ENCODE measurements around the gene CEP128.

DNA sequence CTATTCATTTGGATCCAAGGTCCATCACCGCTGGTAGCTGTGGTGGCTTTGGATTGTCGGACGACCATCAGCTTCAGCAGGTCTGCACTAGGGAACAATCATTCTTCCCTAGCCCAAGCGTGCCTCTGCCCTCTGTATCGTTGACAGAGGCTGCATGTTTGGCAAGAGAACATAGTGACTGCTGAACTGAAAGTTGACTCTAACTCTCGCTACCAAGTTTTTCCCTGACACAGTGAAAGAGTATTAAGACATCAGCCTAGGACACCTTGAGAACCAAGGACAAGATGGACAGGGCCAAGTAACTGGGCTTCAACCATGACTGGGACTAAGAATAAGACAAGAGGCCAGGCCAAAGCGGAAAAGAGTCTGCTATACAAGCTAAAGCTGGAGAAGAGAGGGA is 40.1 kb upstream of the CEP128 start:
- TF ChIP-seq EZH2phosphoT487 (IDR thresholded peaks at IDR 0.05; ENCODE audit: borderline replicate concordance) (no peak), POLR2A (IDR thresholded peaks at IDR 0.05; ENCODE audit: borderline replicate concordance, extremely low read depth, insufficient read depth, insufficient read length) (no peak), JUND (IDR thresholded peaks at IDR 0.05) (no peak), RAD21 (IDR thresholded peaks at IDR 0.05; ENCODE audit: low read depth) (no peak), SRF (IDR thresholded peaks at IDR 0.05; ENCODE audit: low read depth) (no peak)
- TF ChIP-seq, protein P1, sequence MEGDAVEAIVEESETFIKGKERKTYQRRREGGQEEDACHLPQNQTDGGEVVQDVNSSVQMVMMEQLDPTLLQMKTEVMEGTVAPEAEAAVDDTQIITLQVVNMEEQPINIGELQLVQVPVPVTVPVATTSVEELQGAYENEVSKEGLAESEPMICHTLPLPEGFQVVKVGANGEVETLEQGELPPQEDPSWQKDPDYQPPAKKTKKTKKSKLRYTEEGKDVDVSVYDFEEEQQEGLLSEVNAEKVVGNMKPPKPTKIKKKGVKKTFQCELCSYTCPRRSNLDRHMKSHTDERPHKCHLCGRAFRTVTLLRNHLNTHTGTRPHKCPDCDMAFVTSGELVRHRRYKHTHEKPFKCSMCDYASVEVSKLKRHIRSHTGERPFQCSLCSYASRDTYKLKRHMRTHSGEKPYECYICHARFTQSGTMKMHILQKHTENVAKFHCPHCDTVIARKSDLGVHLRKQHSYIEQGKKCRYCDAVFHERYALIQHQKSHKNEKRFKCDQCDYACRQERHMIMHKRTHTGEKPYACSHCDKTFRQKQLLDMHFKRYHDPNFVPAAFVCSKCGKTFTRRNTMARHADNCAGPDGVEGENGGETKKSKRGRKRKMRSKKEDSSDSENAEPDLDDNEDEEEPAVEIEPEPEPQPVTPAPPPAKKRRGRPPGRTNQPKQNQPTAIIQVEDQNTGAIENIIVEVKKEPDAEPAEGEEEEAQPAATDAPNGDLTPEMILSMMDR (IDR thresholded peaks at IDR 0.05 in 2 of 3, conservative IDR thresholded peaks at IDR 0.05 in 1 of 3; ENCODE audit: borderline replicate concordance in 1 of 3, insufficient read depth in 1 of 3, low read depth in 2 of 3, low read length in 2 of 3) = no peak
- TF ChIP-seq, protein P2, sequence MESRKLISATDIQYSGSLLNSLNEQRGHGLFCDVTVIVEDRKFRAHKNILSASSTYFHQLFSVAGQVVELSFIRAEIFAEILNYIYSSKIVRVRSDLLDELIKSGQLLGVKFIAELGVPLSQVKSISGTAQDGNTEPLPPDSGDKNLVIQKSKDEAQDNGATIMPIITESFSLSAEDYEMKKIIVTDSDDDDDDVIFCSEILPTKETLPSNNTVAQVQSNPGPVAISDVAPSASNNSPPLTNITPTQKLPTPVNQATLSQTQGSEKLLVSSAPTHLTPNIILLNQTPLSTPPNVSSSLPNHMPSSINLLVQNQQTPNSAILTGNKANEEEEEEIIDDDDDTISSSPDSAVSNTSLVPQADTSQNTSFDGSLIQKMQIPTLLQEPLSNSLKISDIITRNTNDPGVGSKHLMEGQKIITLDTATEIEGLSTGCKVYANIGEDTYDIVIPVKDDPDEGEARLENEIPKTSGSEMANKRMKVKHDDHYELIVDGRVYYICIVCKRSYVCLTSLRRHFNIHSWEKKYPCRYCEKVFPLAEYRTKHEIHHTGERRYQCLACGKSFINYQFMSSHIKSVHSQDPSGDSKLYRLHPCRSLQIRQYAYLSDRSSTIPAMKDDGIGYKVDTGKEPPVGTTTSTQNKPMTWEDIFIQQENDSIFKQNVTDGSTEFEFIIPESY (IDR thresholded peaks at IDR 0.05; ENCODE audit: extremely low read depth, insufficient replicate concordance, low read length) = no peak
- TF ChIP-seq, protein P3, sequence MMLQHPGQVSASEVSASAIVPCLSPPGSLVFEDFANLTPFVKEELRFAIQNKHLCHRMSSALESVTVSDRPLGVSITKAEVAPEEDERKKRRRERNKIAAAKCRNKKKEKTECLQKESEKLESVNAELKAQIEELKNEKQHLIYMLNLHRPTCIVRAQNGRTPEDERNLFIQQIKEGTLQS (IDR thresholded peaks at IDR 0.05) = no peak

All from HCT116 (cell line).